Fibroblast of mammary gland (primary cell): Measurements from ENCODE around the gene TRNAU1AP.
"Not testable (repeated sequence)": the region's sequence is repeated elsewhere in the genome, so short reads cannot be mapped to it uniquely, and the experiment has no call there.

ENCODE experiments used
- DNase-seq: peaks from one replicate; pipeline ENCODE4 v3.0.0-alpha.2; 2010; ENCODE audit warnings: low read depth
- H3K4me3 ChIP-seq: 2 replicates; pipeline ENCODE4 v1.5.1; 2011; ENCODE audit warnings: low read depth, mild to moderate bottlenecking, low read length, moderate library complexity; ENCODE audit not compliant: control insufficient read depth
- TF ChIP-seq, protein P1 (sequence below): conservative IDR thresholded peaks from 2 replicates; pipeline ENCODE4 v1.5.1; 2011; ENCODE audit warnings: low read depth, low read length, inconsistent platforms; ENCODE audit not compliant: control insufficient read depth, insufficient read depth

Gene TRNAU1AP

DNA sequence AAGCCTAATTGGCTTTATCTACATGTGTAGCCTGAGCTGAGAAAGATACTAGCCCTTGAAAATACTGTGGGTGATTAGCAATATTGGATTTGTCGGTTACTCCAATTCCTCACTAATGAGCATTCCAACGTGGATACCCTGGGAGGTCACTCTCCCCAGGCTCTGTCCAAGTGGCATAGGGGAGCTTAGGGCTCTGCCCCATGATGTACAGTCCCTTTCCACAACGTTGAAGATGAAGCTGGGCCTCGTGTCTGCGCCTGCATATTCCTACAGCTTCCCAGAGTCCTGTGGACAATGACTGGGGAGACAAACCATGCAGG, 44.5 kb upstream of the TRNAU1AP start:
- TF ChIP-seq, protein P1, sequence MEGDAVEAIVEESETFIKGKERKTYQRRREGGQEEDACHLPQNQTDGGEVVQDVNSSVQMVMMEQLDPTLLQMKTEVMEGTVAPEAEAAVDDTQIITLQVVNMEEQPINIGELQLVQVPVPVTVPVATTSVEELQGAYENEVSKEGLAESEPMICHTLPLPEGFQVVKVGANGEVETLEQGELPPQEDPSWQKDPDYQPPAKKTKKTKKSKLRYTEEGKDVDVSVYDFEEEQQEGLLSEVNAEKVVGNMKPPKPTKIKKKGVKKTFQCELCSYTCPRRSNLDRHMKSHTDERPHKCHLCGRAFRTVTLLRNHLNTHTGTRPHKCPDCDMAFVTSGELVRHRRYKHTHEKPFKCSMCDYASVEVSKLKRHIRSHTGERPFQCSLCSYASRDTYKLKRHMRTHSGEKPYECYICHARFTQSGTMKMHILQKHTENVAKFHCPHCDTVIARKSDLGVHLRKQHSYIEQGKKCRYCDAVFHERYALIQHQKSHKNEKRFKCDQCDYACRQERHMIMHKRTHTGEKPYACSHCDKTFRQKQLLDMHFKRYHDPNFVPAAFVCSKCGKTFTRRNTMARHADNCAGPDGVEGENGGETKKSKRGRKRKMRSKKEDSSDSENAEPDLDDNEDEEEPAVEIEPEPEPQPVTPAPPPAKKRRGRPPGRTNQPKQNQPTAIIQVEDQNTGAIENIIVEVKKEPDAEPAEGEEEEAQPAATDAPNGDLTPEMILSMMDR = no peak
- peak; percentile 21 for DNase-seq
- H3K4me3 ChIP-seq = peak overlapping the region; percentile 66

DNA sequence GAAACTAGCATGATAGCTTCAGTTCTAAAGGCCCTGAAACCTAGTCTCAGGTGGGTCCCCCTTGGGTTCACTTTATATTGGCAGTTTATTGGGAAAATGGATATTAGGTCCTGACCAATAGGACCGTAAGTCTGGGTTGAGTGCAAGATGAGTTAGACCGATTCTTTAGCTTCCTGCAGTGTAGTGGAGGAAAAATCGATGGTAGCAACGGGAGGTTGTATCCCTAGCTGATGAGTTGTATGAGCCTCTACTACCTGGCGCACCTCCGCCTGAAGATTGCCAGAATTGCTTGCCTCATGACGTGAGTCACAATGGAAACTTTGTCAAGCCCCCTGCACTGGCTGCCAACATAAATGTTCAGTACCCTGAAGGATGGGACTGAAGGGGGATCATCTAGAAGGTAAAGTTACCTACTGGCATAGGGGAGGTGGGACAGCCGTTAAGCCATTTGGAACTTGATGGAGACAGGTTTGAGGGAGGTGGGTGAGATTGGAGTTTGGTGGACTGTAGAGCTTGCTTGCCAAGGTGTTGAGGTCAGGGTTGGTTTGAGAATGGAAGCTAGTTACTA, 43.1 kb upstream of the TRNAU1AP start:
- peak overlapping the region; percentile 66 for H3K4me3 ChIP-seq
- TF ChIP-seq, protein P1 = no peak
- peak; percentile 48 for DNase-seq

DNA sequence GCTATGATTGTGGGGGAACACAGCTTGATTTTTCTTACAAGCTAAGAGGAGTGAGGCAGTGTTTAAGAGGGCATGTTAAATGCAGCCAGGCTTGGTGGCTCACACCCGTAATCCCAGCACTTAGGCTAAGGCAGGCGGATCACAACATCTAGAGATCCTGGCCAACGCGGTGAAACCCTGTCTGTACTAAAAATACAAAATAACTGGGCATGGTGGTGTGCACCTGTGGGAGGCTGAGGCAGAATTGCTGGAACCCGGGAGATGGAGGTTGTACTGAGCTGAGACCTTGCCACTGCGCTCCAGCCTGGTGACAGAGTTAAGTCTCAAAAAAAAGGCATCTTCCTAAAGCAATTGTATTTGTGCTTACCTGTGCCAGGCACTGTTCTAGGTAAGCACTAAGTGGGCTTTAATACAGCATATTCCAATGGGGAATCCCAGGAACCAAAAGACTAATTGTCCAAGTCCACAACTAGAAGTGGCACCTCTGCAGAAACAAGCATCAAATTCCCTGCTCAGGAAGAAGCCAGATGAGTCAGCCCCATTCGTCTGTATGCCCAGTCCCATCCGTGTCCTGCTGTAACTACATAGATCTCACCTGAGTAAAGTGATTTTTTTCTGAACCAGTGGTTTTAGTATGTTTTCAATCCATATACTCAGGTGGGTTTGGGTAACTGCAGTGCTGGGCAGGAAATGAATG, 42.5 kb upstream of the TRNAU1AP start:
- peak overlapping the region; percentile 66 for H3K4me3 ChIP-seq
- DNase-seq = peak; percentile 61

DNA sequence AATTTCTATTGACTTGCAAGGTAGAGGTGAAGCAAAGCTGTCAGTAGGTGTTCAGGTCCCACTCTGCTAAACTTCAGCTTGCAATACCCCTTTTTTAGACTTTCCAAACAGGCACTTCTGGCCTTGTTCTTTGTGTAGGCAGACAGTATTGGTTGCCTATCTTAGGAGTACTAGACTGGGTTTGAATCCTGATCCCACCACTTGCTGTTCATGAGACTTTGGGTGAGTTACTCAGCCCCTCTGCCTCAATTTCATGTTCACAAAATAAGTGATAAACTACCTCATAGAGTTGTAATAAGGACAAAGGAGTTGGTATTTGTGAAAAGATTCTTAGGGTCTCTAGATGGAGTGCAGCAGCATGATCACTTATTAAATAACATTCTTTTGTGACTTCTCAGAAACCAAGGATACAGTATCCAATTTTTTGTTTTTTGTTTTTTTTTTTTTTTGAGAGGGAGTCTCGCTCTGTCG, 41.9 kb upstream of the TRNAU1AP start:
- TF ChIP-seq, protein P1 = no peak
- peak; percentile 64 for DNase-seq
- H3K4me3 ChIP-seq = no peak overlapping the region

More for the DNA sequence above, 42.5 kb upstream of the TRNAU1AP start:
- TF ChIP-seq, protein P1 = no peak

DNA sequence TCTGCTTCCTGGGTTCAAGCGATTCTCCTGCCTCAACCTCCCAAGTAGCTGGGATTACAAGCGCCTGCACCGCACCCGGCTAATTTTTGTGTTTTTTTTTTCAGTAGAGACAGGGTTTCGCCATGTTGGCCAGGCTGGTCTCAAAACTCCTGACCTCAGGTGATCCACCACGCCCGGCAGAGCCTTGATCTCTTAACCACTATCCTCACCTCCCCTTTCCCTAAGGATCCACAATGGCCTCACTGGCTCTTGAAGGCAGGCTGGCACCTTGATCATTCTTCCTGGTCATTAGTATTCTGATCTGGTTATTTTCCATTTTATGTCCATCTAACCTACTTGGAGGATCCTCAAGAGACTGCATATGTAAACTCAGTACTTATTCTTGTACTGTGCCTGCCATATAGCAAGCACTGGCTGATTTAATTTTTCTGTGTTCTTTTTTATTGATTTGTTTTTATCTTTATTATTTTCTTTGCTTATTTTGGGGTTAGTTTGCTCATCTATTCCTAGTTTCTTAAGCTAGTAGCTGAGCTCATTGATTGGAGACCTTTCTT, 40.8 kb upstream of the TRNAU1AP start:
- DNase-seq = peak; percentile 50
- TF ChIP-seq, protein P1 = no peak
- H3K4me3 ChIP-seq = no peak overlapping the region

DNA sequence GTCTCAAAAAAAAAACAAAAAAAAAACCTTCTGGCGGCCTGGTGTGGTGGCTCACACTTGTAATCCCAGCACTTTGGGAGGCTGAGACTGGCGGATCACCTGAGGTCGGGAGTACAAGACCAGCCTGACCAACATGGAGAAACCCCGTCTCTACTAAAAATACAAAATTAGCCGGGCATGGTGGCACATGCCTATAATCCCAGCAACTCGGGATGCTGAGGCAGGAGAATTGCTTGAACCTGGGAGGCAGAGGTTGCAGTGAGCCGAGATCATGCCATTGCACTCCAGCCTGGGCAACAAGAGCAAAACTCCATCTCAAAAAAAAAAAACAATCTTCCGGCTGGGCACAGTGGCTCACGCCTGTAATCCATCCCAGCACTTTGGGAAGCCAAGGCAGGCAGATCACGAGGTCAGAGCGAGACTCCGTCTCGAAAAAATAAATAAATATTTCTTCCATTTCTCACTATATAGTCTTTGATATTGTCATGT, 38.4 kb upstream of the TRNAU1AP start:
- peak; percentile 38 for DNase-seq
- not testable (repeated sequence) for H3K4me3 ChIP-seq

DNA sequence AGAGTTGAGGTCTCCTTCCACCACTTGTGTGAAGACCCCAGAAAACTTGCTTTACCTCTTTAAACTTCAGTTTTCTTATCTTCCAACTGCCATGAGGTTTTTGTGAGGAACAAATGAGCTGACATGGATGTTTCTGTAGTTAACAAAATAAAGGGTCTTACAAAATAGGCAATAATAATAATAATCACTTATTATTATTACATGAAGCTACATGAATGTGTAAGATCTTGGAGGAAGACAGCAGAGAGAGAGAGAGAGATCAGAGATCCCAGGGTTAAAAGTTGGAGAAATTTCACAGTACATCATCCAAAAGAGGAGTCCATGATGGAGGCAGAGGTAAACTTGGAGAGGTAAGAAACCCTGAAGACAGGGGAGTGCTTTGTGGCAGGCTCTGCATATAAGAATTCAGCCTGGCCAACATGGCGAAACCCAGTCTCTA, 36.3 kb upstream of the TRNAU1AP start:
- TF ChIP-seq, protein P1 = no peak
- no peak overlapping the region for H3K4me3 ChIP-seq
- peak; percentile 16 for DNase-seq
